ENCODE measurements around the gene ARAF. TPM values are rescaled to one million over a fixed set of nuclear protein-coding genes. Genes with fewer than 3 reads are reported as not detected.

ARAF gene
- polyA plus RNA-seq, 3 donors, result 49.6 to 62.6 (median 56.5) TPM

DNA sequence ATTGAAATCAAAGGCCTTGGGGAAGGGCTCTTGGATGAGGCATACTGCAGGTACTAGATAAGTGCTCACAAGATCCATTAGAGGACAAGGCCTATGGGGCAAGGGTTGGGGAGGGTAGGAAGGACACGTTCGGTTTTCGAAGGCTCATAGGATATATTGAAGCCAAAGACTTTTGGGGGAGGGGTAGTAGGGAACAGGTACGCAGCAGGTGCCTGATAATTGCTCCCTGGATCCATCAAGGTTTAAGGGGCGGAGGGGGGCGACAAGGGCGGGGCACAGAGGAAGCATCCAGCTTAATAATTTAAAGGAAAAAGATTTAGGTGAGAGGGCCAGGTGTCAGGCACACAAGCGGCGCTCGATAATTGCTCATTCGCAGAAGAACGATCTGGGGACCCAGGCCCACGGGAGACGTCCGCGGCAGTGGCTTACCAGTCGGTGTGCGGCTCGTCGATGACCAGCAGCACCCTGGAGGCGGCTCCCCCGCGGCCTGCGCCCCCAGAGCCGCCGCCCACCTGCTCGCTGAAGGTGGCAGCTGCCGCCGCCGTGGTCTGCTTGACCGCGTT is 58.0 kb downstream of the ARAF start:
- no peak for DNase-seq (ENCODE audit: low read depth in 3 of 3, low spot score in 2 of 3)

DNA sequence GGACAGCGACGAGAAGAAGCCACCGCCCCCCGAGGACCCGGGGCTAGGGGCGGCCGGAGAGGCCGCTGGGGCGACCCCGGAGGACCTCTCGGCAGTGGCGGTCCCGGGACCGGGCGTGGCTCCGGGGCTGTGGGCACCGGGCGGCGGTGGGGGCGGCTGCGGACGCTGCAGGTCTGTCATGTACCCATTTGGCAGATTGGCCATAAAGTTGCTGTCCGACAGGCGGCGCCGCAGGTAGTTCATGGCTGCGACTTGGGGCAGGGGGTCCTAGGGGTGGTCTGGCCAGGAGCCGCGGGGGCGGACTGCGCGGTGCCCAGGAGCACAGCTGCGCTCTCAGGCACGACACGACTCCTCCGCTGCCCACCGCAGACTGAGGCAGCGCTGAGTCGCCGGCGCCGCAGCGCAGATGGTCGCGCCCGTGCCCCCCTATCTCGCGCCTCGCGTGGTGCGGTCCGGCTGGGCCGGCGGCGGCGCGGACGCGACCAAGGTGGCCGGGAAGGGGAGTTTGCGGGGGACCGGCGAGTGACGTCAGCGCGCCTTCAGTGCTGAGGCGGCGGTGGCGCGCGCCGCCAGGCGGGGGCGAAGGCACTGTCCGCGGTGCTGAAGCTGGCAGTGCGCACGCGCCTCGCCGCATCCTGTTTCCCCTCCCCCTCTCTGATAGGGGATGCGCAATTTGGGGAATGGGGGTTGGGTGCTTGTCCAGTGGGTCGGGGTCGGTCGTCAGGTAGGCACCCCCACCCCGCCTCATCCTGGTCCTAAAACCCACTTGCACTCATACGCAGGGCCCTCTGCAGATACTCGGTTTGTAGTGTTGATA is 58.7 kb downstream of the ARAF start, which contains the start of gene SYN1:
Gene SYN1, minus strand, starts transcription at position 372 of the 817 bp plus-strand sequence. Its CDS starts 129 bp downstream, at position 243.
- DNase-seq (ENCODE audit: low read depth in 3 of 3, low spot score in 2 of 3), result peak; percentile 43 to 63 (median 48)

DNA sequence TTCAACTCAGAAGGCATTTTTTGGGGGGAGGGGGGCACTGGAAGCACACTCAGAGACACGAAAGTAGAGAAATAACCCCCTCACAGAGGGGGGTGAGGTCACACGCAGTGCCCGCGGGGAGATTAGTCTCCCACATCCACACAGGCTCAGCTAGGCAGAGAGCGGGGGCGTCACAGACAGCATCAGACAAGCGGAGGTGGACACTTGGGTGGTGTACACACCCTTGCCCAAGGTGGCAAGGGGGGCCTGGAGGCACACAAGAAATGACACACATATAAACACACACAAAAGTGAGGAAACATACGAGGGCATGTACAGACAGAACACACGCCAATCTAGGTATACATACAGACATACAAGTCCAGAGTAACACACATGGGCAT is 59.3 kb downstream of the ARAF start:
- no peak for DNase-seq (ENCODE audit: low read depth in 3 of 3, low spot score in 2 of 3)

Other genes starting within 250 kb of the ARAF start
- gene ZNF157, start 190.6 kb upstream of the ARAF start, polyA plus RNA-seq (ENCODE audit: insufficient read length in 3 of 3), result 1 to 10 TPM in 2 of 3 donors, under 1 TPM in 1; 0.92 to 1.2 (median 1.1) TPM
- gene ZNF41, start 78.0 kb upstream of the ARAF start, polyA plus RNA-seq (ENCODE audit: insufficient read length in 3 of 3), result 10 to 100 TPM; 13.6 to 14.4 (median 13.7) TPM
- gene TIMP1, start 21.2 kb downstream of the ARAF start, polyA plus RNA-seq (ENCODE audit: insufficient read length in 3 of 3), result 10 to 100 TPM; 72.6 to 82.2 (median 79.6) TPM
- gene SYN1, start 58.7 kb downstream of the ARAF start, polyA plus RNA-seq (ENCODE audit: insufficient read length in 3 of 3), result 1 to 10 TPM; 5.6 to 6.5 (median 6.4) TPM
- gene CFP, start 68.7 kb downstream of the ARAF start, polyA plus RNA-seq (ENCODE audit: insufficient read length in 3 of 3), result 1 to 10 TPM in 2 of 3 donors, under 1 TPM in 1; 0.68 to 1.9 (median 1.3) TPM
- gene ELK1, start 89.4 kb downstream of the ARAF start, polyA plus RNA-seq (ENCODE audit: insufficient read length in 3 of 3), result 10 to 100 TPM; 23.3 to 27.8 (median 25.0) TPM
- 100 to 1,000 TPM; 115 to 118 (median 116) TPM for gene UXT, start 98.0 kb downstream of the ARAF start, polyA plus RNA-seq (ENCODE audit: insufficient read length in 3 of 3)